Epithelial cell of proximal tubule (primary cell): ENCODE data around the gene PET100. TPM values are rescaled to one million over a fixed set of nuclear protein-coding genes. Genes with fewer than 3 reads are reported as not detected.

Experiments used
- DNase-seq: peaks from one replicate; pipeline ENCODE4 v3.0.0-alpha.2; 2011; ENCODE audit warnings: low read depth
- H3K4me3 ChIP-seq: 2 replicates; pipeline ENCODE4 v1.5.1; 2011; ENCODE audit warnings: low read depth, mild to moderate bottlenecking, low read length
- CTCF ChIP-seq: conservative IDR thresholded peaks from 2 replicates; pipeline ENCODE4 v1.5.1; 2012; ENCODE audit warnings: low read depth, mild to moderate bottlenecking, low read length
- total RNA-seq: library from RNA; depleted of rRNA; stranded (reverse); fragments of >200 nt; gene quantifications from 2 replicates; pipeline ENCODE4 v1.2.3, GENCODE V29; 2015

Gene PET100
- total RNA-seq, 1 donor from 2014 or later: 62.7 TPM

- TF ChIP-seq CTCF: no peak
- no peak for DNase-seq
- H3K4me3 ChIP-seq: no peak overlapping the region
These were observed 3.7 kb upstream of the PET100 start for GRCh38 chr19:7625763-7626372.

GRCh38 chr19:7627166-7627565, 2.4 kb upstream of the PET100 start:
- no peak for DNase-seq
- no peak for TF ChIP-seq CTCF
- no peak overlapping the region for H3K4me3 ChIP-seq

- TF ChIP-seq CTCF: no peak
- peak overlapping the region; percentile 75 for H3K4me3 ChIP-seq
- no peak for DNase-seq
These were observed 843 bp upstream of the PET100 start for GRCh38 chr19:7628589-7629311.

GRCh38 chr19:7631577-7631976, 2.0 kb downstream of the PET100 start:
- no peak for DNase-seq
- no peak overlapping the region for H3K4me3 ChIP-seq
- TF ChIP-seq CTCF: no peak

- DNase-seq: no peak
- no peak for TF ChIP-seq CTCF
- no peak overlapping the region for H3K4me3 ChIP-seq
These were observed 3.0 kb downstream of the PET100 start for GRCh38 chr19:7632340-7633203.

- no peak for DNase-seq
- no peak within 1 kb of the TSS for H3K4me3 ChIP-seq
- TF ChIP-seq CTCF: no peak
These were observed 4.1 kb downstream of the PET100 start, which contains the start of gene PCP2 for GRCh38 chr19:7633698-7634097. TSS of gene PCP2 (minus strand) at chr19:7633719. CDS start at chr19:7633457, 262 bp downstream.
